Measurements from ENCODE around the gene ADIPOR2.

Gene ADIPOR2

DNA sequence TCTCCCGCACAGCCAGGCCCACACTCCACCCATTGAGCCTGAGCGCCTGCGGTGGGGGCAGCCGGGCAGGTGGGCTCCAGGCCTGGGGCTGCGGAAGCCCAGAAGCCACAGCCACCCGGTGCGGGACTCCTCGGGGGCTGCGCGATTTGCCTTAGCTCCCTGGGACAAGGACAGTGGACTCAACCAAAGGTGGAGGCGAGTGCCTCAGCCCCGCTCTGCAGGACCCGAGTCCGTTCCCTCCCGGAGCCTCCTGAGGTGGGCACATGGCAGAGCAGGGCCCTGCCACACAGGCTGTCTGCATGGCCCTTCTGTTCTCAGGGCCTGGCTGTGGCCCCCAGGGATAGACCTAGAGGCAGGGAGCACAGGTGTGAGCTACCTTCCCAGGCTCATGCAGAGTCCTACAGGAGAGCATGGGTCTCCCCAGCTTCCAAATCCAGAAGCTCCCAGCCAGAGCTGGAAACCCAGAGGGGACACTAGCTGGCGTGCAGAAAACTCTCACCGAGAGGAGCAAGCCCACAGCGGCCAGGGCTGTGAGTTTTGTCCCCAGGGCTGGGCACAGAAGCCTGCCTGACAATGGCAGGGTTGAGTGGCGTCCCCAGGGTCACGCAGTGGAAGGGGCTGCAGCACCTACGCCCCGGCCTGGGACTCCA lies 107.2 kb downstream of the ADIPOR2 start:
- no peak for DNase-seq (ENCODE audit: low read depth in 2 of 3, low spot score in 1 of 3)

- no peak for DNase-seq (ENCODE audit: low read depth in 2 of 3, low spot score in 1 of 3)
Observed at GRCh38 chr12:1798641-1799020, 107.8 kb downstream of the ADIPOR2 start.

DNA sequence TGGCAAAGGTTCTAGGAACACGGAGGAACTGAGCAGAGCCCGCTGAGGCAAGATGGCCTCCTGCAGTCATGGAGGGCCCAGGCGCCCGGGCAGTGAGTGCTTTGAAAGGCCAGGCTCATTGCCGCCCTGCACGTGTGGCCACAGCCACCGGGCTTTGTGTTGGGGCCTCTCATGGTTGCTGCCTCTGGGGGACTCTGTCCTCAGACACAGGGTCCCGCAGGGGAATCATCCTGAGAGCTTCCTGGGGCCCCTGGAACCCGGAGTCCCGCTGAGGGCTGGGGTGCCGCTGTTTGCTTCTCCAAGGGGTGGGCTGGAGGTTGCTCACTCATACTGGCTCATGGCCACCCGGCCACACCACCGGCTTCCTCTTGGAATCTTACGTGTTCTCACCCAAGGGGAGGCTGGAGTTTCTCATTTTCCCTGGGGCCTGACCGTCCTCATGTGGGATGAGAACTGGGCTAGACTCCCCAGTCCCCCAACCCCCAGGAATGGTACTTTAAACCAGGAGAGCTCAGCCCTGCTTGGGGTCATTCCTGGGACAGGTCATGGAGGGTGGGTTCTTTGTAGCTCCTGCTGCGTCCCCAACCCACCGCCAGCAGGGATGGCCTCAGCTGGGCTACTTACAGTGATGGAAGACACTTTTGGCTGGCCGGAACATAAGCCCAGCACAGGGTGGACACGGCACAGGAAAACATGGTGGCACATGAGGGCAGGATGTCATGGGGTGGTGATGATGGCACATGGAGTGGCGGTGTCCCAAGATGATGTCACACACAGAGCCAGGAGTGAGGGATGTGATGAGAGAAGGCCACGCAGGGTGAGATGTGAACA lies 108.4 kb downstream of the ADIPOR2 start:
- no peak for DNase-seq (ENCODE audit: low read depth in 2 of 3, low spot score in 1 of 3)

DNA sequence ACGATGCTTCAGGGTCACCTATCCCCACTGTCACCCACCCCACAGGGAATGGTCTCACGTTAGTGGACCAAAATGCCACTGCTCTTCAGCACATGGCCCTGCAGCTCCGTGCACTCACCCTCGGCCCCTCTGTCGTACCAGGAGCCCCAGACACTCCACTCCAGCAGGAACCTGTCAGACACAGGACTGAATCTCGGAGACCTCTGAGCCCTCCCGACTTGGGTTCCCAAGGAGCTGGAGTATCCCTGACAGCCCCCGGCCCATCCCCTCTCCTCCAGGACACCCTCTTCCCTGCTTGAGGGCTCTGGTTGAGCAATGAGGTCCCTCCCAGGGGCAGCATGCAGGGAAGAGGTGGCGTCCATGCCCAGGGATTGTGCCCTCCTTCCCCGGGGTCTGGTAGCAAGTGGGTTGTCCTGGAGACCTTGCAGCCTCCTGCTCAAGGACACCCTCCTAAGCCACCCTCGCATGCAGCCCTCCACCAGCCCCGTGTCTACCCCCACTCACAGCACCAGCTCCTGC lies 109.1 kb downstream of the ADIPOR2 start:
- no peak for DNase-seq (ENCODE audit: low read depth in 2 of 3, low spot score in 1 of 3)

DNA sequence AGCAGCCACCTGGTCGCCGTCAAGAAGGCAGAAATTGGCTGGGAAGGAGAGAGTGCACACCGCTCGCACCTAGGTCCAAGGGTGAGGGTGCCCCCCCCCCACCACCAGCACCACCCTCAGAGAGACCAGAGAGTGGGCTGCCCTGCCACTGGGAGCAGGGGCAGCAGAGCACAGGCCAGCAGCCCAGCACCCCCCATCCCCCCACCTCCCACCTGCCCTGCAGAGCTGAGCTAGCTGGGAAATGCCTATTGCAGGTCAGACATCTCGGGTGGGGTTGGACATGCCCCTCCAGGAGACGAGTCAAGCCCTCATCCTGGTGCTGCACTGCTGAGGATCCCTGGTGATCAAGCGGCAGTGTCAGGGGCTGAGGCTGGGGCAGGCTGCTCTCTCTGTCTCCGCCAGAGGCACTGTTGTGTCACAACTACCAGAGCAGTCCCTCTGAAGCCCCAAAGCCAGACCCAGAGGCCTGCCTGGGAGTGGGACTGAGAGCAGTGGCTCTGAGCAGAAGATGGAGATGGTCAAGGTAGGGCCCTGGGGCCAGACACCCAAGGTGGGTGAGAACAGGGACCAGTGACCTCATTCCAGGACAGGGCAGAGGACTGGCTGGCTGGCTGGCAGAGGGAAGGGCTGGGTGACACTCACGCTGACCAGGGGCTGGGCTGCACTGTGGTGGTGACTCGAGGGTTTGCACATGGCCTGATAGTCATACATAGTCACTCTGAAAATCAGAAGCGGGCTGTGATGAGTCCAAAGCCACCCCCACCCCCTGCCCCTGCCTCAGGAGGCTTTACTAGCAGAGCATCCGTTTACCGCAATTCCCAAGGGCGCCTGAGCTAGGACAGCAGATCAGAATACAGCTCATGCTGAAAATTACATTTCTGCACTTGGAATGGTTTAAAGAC lies 109.8 kb downstream of the ADIPOR2 start:
- no peak for DNase-seq (ENCODE audit: low read depth in 2 of 3, low spot score in 1 of 3)

GRCh38 chr12:1801303-1801975 lies 110.6 kb downstream of the ADIPOR2 start:
- DNase-seq (ENCODE audit: low read depth in 2 of 3, low spot score in 1 of 3) = no peak

DNA sequence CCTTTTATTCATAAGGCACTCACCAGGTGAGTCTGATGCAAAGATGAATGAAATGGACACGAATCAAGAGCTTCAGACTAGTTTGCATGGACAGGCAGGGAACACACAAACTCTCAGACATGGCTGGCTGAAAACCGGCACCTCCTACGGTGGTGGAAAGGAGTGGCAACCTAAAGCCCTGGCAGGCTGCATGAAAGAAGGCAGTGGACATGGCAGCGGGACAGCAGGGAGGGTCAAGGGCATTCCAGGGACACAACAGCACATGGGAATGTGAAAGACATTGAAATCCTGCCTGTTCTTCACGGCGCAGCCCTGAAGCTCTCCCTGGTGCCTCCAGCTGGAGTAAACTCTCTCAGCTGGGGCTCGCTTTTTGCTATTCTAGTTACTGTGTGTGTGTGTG lies 112.9 kb downstream of the ADIPOR2 start:
- DNase-seq (ENCODE audit: low read depth in 2 of 3, low spot score in 1 of 3) = no peak

GRCh38 chr12:1804545-1805332 lies 113.9 kb downstream of the ADIPOR2 start:
- DNase-seq (ENCODE audit: low read depth in 2 of 3, low spot score in 1 of 3) = peak; percentile 77 to 86 (median 84)

DNA sequence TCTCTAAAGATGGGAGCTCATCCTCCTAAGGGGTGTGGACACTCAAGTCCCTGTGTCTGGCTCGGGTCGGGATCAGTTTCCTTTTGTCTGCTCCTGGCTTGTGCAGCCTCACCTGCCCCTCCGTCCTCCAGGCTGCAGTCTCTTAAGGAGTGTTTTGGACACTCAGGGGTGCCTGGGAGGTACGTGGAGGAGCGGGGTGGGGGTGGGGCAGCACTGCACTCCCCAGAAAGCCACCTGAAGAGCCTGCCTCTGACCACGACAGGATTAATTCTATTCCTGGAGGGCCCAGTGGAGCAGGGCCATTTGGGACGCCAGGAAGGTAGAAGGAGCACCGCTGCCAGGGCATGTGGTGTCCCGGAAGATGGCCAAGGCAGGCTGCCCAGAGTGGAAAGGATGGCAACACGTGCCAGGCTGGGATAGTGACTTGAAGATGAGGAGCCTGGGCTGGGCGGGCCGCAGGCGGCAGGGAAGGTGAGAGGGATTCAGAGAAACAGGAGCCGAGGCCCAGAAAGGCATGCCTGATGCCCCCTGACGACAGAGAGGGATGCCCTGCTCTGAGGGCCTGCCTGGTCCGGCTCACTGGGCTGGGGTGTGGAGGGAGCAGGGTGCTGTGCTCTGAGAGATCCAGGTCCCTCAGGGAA lies 114.7 kb downstream of the ADIPOR2 start:
- no peak for DNase-seq (ENCODE audit: low read depth in 2 of 3, low spot score in 1 of 3)

DNA sequence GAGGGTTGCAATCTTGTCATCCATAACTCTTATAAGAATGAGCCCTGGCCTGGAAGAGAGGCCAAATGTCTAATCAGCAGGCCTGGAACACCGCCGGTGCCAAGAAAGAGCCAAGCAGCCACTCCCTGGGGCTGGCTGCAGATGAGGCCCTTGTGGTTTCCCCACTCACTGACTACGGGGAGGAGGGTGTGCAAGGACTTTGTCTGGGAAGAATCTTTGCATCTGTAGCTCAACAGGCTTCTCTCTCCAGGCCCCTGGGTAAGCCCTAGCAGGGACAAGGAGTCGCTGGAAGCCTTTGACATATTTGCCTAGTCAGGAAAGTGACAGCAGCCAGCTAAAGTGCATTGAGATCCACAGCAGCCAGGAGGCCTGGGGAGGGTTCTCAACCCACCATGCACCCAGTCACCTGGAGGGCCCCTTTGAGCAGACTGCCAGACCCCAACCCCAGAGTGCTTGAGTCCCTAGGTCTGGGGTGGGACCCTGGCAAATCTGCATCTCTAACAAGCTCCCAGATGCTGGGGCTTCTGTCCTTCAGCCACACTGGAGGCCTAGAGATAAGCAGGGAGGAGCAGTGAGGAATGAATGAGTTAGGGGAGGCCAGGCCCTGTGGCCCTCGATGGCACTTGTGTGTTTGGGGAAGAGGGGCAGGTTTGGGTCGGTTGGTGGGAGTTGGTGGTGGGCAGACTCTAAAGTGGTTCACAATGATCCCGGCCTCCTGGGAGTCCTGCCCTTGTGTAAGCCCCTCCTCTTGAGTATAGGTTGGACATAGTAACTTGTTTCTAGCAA lies 115.6 kb downstream of the ADIPOR2 start:
- no peak for DNase-seq (ENCODE audit: low read depth in 2 of 3, low spot score in 1 of 3)

DNA sequence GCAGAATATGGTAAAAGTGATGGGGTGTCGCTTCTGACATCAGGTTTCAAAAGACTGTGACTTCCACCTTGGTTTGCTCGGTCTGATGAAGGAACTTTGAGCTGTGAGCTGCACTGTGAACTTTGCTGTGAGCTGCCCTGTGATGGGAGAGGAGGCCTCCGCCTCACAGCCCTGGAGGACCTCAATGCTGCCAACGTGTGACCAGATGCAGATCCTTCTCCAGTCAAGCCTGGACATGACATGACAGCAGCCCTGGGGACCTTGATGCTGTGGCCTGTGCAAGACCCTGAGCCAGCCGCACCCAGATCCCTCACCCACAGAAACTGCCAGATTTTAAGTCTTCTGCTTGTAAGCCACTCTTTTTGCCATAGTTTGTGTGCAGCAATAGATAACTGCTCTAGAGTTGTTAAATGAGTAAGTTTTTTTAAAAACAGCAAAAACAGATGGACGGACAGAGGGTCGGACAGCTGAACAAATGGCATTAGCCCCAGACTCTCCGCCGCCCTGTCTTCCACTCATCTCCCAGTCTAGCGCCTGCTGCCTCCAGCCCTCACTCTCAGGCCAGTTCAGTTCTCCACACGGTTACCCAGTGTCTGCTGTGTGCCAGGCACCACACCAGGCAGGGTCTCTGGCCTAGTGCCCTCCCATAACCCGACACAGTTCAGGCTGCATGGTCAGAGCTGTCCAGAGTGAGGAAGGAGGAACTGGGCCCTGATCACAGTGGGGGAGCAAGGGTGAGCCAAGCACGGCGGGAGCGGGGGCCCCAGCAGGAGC lies 116.4 kb downstream of the ADIPOR2 start:
- DNase-seq (ENCODE audit: low read depth in 2 of 3, low spot score in 1 of 3) = no peak

GRCh38 chr12:1808036-1808797 lies 117.3 kb downstream of the ADIPOR2 start:
- no peak for DNase-seq (ENCODE audit: low read depth in 2 of 3, low spot score in 1 of 3)

DNA sequence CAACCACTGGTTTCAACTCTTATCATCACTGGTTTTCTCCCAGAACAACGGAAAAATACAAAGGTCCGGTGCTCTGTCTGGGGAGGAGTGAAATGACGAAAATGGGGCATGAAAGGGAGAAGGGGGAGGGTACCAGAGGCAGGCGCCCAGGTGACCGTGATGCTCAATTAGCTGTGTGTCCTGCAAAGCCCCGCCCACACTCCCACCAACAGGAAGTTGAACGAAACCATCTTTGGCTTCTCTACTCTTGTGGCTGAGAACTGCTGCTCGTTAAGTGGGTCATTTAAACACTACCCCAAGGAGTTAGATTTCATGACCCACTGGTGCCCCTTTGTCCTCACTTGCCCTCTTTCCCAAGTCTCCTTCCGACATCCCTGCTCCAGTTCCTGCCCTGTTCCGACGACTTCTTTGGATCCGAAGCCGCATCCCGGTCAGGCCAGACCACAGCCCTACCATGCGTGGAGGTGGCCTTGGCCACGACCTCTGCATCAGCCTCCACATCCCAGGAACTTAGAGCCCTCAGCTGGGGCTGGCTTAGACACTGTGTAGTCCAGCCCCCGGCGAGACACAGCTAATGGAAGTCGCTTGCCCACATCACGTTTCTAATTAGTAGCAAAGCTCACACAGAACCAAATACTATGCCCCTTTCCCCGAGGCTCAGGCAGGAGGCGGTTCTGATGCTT lies 118.1 kb downstream of the ADIPOR2 start:
- DNase-seq (ENCODE audit: low read depth in 2 of 3, low spot score in 1 of 3) = no peak

DNA sequence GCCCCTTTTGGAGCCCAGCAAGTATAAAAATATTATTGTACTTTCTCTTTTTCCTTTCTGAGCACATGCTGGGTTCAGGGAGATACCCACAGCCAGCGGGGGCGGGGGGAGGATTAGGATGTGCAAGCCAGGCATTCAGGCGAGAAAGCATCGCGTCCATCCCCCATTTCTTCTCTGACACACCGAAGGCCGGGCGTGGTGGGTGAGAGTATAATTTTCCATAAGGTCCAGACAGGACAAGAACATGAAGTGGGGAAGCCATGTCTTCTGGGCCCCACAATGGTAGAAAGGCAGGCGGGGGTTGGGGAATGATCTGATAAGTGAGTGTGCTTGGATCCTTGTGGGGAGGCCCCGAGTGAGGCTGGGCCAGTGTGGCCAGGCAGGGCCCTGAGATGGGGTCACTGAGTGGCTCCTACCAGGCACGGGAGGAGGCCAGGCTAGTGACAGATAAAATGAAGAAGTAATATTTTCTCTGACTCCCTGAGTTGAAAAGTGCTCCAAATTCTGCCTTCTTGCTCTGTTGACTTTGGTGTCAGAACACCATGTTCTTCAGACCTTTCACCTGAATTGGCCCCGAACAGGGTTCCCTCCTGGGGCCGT lies 118.8 kb downstream of the ADIPOR2 start:
- no peak for DNase-seq (ENCODE audit: low read depth in 2 of 3, low spot score in 1 of 3)

GRCh38 chr12:1810201-1810930 lies 119.5 kb downstream of the ADIPOR2 start:
- no peak for DNase-seq (ENCODE audit: low read depth in 2 of 3, low spot score in 1 of 3)

DNA sequence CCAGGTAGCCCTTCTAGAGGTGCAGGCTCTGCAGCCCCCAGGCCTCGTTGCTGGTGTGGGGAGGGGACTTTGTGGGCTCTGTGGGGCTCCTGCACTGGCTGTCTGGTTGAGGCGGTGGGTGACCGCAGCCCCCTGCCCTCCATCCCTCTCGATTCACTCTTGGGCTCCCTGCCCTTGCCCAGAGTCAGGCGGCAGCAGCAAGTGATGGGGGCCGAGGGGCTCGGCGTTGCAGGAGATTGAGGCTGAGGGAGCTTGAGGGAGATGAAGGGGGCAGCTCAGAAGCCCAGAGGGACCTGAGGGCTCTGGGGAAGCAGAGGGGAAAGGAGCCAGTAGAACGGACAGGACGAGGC lies 120.0 kb downstream of the ADIPOR2 start:
- no peak for DNase-seq (ENCODE audit: low read depth in 2 of 3, low spot score in 1 of 3)

Data from stimulated activated CD4-positive, alpha-beta T cell treated with anti-CD3 and anti-CD28 coated beads, Interleukin-12 subunit alpha, Interleukin-12 subunit beta, amount 100 ng/mL, for 48 hours (primary cell).